Activated CD8-positive, alpha-beta memory T cell treated with anti-CD3 and anti-CD28 coated beads for 36 hours (primary cell): Measurements from ENCODE around the gene ZNF740. TPM values are rescaled to one million over a fixed set of nuclear protein-coding genes. Genes with fewer than 3 reads are reported as not detected.

ENCODE experiments used
- CTCF ChIA-PET: fragments of 350-600 bp; sonication (Branson Sonifier 250); formaldehyde crosslinking; loops from one replicate; lab custom pipeline; 2021; ENCODE audit warnings: antibody characterized with exemption; lab: Charles Lee
- POLR2A ChIA-PET: fragments of 350-600 bp; sonication (Branson Sonifier 250); formaldehyde crosslinking; loops from one replicate; lab custom pipeline; 2021; ENCODE audit warnings: antibody characterized with exemption; lab: Charles Lee
- total RNA-seq, 2 experiments: library from RNA; stranded (reverse); gene quantifications; one replicate each; pipeline ENCODE4 v1.2.3, GENCODE V29; 2021

The ZNF740 gene
- total RNA-seq, 2 experiments from 2014 or later, result 44.1 to 45.9 TPM

GRCh38 chr12:53187145-53187899, 6.8 kb downstream of the ZNF740 start:
- ChIA-PET CTCF (interaction anchor here (0.6 to 1.3 kb wide), 4 partner anchors 10 to 122 kb away, joined by 3 to 7 read pairs (median 4); a partner anchor contains a TSS), POLR2A (interaction anchor here (0.8 kb wide), 1 partner anchor 112 kb away, joined by 3 read pairs; the partner anchor contains the start of gene MYG1)

- ChIA-PET POLR2A (interaction anchor here (0.5 to 1.7 kb wide), 2 partner anchors 9 to 62 kb away, joined by 3 to 4 read pairs; partner anchors contain the start of gene CSAD), CTCF (interaction anchor here (0.9 to 2.5 kb wide), 8 partner anchors 9 to 109 kb away, joined by 3 to 12 read pairs (median 4); partner anchors contain the start of genes CSAD, ITGB7, MYG1 and ZNF740)
Observed at GRCh38 chr12:53190108-53190729, 9.7 kb downstream of the ZNF740 start.

GRCh38 chr12:53191096-53191884, 10.8 kb downstream of the ZNF740 start:
- CTCF ChIA-PET, result interaction anchor here (0.8 to 2.5 kb wide), 5 partner anchors 10 to 31 kb away, joined by 3 to 12 read pairs (median 8); partner anchors contain the start of genes CSAD, ITGB7 and ZNF740
- POLR2A ChIA-PET, result interaction anchor here (0.6 to 1.7 kb wide), 3 partner anchors 9 to 100 kb away, joined by 3 to 5 read pairs (median 4); partner anchors contain the start of gene CSAD

GRCh38 chr12:53191885-53192530, 11.5 kb downstream of the ZNF740 start:
- POLR2A ChIA-PET, result interaction anchor here (0.6 to 1.3 kb wide), 2 partner anchors 8 to 99 kb away, joined by 3 to 5 read pairs; no protein-coding TSS in a partner anchor
- CTCF ChIA-PET, result interaction anchor here (0.8 to 2.5 kb wide), 2 partner anchors 11 to 21 kb away, joined by 3 to 12 read pairs; partner anchors contain the start of genes CSAD and ZNF740

GRCh38 chr12:53192531-53193021, 12.1 kb downstream of the ZNF740 start:
- ChIA-PET POLR2A (interaction anchor here (1.3 kb wide), 1 partner anchor 8 kb away, joined by 3 read pairs; no protein-coding TSS in a partner anchor), CTCF (interaction anchor here (0.8 to 2.5 kb wide), 2 partner anchors 11 to 21 kb away, joined by 3 to 12 read pairs; partner anchors contain the start of genes CSAD and ZNF740)

GRCh38 chr12:53193040-53193439, 12.5 kb downstream of the ZNF740 start:
- ChIA-PET CTCF (no interaction called here), POLR2A (no interaction called here)

GRCh38 chr12:53193985-53194716, 13.6 kb downstream of the ZNF740 start:
- CTCF ChIA-PET, result interaction anchor here (0.6 to 1.3 kb wide), 2 partner anchors 35 to 117 kb away, joined by 4 to 5 read pairs; no protein-coding TSS in a partner anchor
- POLR2A ChIA-PET, result interaction anchor here (1.0 to 1.6 kb wide), 2 partner anchors 9 to 12 kb away, joined by 3 to 4 read pairs; no protein-coding TSS in a partner anchor

GRCh38 chr12:53194973-53195372, 14.5 kb downstream of the ZNF740 start:
- ChIA-PET CTCF (interaction anchor here (1.2 to 1.3 kb wide), 2 partner anchors 19 to 35 kb away, joined by 4 to 5 read pairs; no protein-coding TSS in a partner anchor), POLR2A (interaction anchor here (0.6 to 1.6 kb wide), 3 partner anchors 10 to 76 kb away, joined by 3 to 12 read pairs (median 4); no protein-coding TSS in a partner anchor)

GRCh38 chr12:53195516-53196420, 15.2 kb downstream of the ZNF740 start:
- CTCF ChIA-PET, result interaction anchor here (0.5 to 1.3 kb wide), 3 partner anchors 18 to 52 kb away, joined by 3 to 5 read pairs (median 4); no protein-coding TSS in a partner anchor

GRCh38 chr12:53196486-53196885, 16.0 kb downstream of the ZNF740 start:
- ChIA-PET CTCF (interaction anchor here (2.4 kb wide), 1 partner anchor 9 kb away, joined by 7 read pairs; no protein-coding TSS in a partner anchor), POLR2A (no interaction called here)

More at GRCh38 chr12:53195516-53196420, 15.2 kb downstream of the ZNF740 start:
- POLR2A ChIA-PET, result interaction anchor here (0.6 to 1.6 kb wide), 2 partner anchors 14 to 75 kb away, joined by 4 to 12 read pairs; no protein-coding TSS in a partner anchor

- CTCF ChIA-PET, result interaction anchor here (0.5 to 4.9 kb wide), 4 partner anchors 9 to 225 kb away, joined by 4 to 19 read pairs (median 12); no protein-coding TSS in a partner anchor
- POLR2A ChIA-PET, result interaction anchor here (1.7 kb wide), 1 partner anchor 17 kb away, joined by 6 read pairs; the partner anchor contains the start of genes CSAD and ZNF740
Observed at GRCh38 chr12:53197011-53197640, 16.6 kb downstream of the ZNF740 start.

GRCh38 chr12:53198486-53199110, 18.1 kb downstream of the ZNF740 start:
- POLR2A ChIA-PET, result interaction anchor here (0.6 to 1.7 kb wide), 2 partner anchors 18 to 28 kb away, joined by 3 to 6 read pairs; partner anchors contain the start of genes CSAD and ZNF740
- CTCF ChIA-PET, result interaction anchor here (1.0 to 4.9 kb wide), 7 partner anchors 8 to 123 kb away, joined by 3 to 19 read pairs (median 5); partner anchors contain the start of genes AAAS and ZNF740

GRCh38 chr12:53199700-53200099, 19.2 kb downstream of the ZNF740 start:
- POLR2A ChIA-PET, result interaction anchor here (1.0 to 1.6 kb wide), 2 partner anchors 8 to 19 kb away, joined by 3 to 4 read pairs; partner anchors contain the start of genes CSAD and ZNF740
- CTCF ChIA-PET, result interaction anchor here (0.5 to 4.9 kb wide), 6 partner anchors 9 to 95 kb away, joined by 3 to 19 read pairs (median 4); partner anchors contain the start of genes PFDN5 and ZNF740

GRCh38 chr12:53200107-53200457, 19.6 kb downstream of the ZNF740 start:
- POLR2A ChIA-PET, result interaction anchor here (1.0 to 1.6 kb wide), 2 partner anchors 8 to 19 kb away, joined by 3 to 4 read pairs; partner anchors contain the start of genes CSAD and ZNF740
- CTCF ChIA-PET, result interaction anchor here (1.0 to 4.9 kb wide), 5 partner anchors 10 to 95 kb away, joined by 3 to 19 read pairs (median 4); partner anchors contain the start of gene PFDN5
